ENCODE data around the gene FGA.

The FGA gene

GRCh38 chr4:154562697-154563254, 27.8 kb downstream of the FGA start, which contains the start of gene FGB:
FGB (plus strand) TSS chr4:154563011; CDS start chr4:154563019, 8 bp downstream.
- no peak for TF ChIP-seq CTCF (IDR thresholded peaks at IDR 0.05; ENCODE audit: low read depth, low read length)
- no peak for DNase-seq (ENCODE audit: low read depth, low spot score)
- no peak within 1 kb of the TSS for H3K4me3 ChIP-seq (ENCODE audit: low read depth, low read length)
- in situ Hi-C loops (cut with HindIII; ENCODE audit: low sequenced_read_pairs): no loop called here

- TF ChIP-seq CTCF (IDR thresholded peaks at IDR 0.05; ENCODE audit: low read depth, low read length): no peak
- no peak overlapping the region for H3K4me3 ChIP-seq (ENCODE audit: low read depth, low read length)
- in situ Hi-C loops (cut with HindIII; ENCODE audit: low sequenced_read_pairs): no loop called here
- DNase-seq (ENCODE audit: low read depth, low spot score): peak; percentile 53
Observed at GRCh38 chr4:154560824-154561231, 29.7 kb downstream of the FGA start.

GRCh38 chr4:154560419-154560801, 30.1 kb downstream of the FGA start:
- TF ChIP-seq CTCF (IDR thresholded peaks at IDR 0.05; ENCODE audit: low read depth, low read length): no peak
- DNase-seq (ENCODE audit: low read depth, low spot score): no peak
- in situ Hi-C loops (cut with HindIII; ENCODE audit: low sequenced_read_pairs): no loop called here
- H3K4me3 ChIP-seq (ENCODE audit: low read depth, low read length): no peak overlapping the region

GRCh38 chr4:154559494-154560418, 30.8 kb downstream of the FGA start:
- H3K4me3 ChIP-seq (ENCODE audit: low read depth, low read length): no peak overlapping the region
- peak; percentile 63 for TF ChIP-seq CTCF (IDR thresholded peaks at IDR 0.05; ENCODE audit: low read depth, low read length)
- peak; percentile 63 for DNase-seq (ENCODE audit: low read depth, low spot score)
- in situ Hi-C loops (cut with HindIII; ENCODE audit: low sequenced_read_pairs): no loop called here

GRCh38 chr4:154559141-154559493, 31.4 kb downstream of the FGA start:
- DNase-seq (ENCODE audit: low read depth, low spot score): no peak
- no peak for TF ChIP-seq CTCF (IDR thresholded peaks at IDR 0.05; ENCODE audit: low read depth, low read length)
- in situ Hi-C loops (cut with HindIII; ENCODE audit: low sequenced_read_pairs): no loop called here
- H3K4me3 ChIP-seq (ENCODE audit: low read depth, low read length): no peak overlapping the region

- in situ Hi-C loops (cut with HindIII; ENCODE audit: low sequenced_read_pairs): no loop called here
- peak; percentile 84 for TF ChIP-seq CTCF (IDR thresholded peaks at IDR 0.05; ENCODE audit: low read depth, low read length)
- no peak overlapping the region for H3K4me3 ChIP-seq (ENCODE audit: low read depth, low read length)
- DNase-seq (ENCODE audit: low read depth, low spot score): peak; percentile 85
Observed at GRCh38 chr4:154551872-154552686, 38.5 kb downstream of the FGA start.
